OCI-LY1 (cell line): ENCODE measurements around the gene ASIC5.

ENCODE experiments used
- H2AFZ ChIP-seq: fragments of 200-600 bp; sonication (generic), shearing (Covaris generic); 2 replicates; pipeline ENCODE4 v1.6.0; 2014; ENCODE audit warnings: antibody characterized with exemption, mild to moderate bottlenecking, low read length
- H3F3A ChIP-seq: fragments of 200-600 bp; sonication (generic), shearing (Covaris generic); 2 replicates; pipeline ENCODE4 v1.6.0; 2014; ENCODE audit warnings: mild to moderate bottlenecking, antibody characterized with exemption, low read length, moderate library complexity; ENCODE audit not compliant: insufficient read depth
- H3K27ac ChIP-seq: fragments of 200-600 bp; sonication (generic); 2 replicates; pipeline ENCODE4 v1.5.1; 2014; ENCODE audit warnings: low read length, mixed run types, mild to moderate bottlenecking, low read depth; ENCODE audit not compliant: poor library complexity, severe bottlenecking
- H3K27me3 ChIP-seq: fragments of 200-600 bp; sonication (generic); 2 replicates; pipeline ENCODE4 v1.6.0; 2014; ENCODE audit warnings: antibody characterized with exemption, mild to moderate bottlenecking, low read length, moderate library complexity; ENCODE audit not compliant: insufficient read depth
- H3K36me3 ChIP-seq: fragments of 200-600 bp; sonication (generic); 2 replicates; pipeline ENCODE4 v1.6.1; 2014; ENCODE audit warnings: mild to moderate bottlenecking, antibody characterized with exemption, low read length, moderate library complexity, mixed read lengths; ENCODE audit not compliant: insufficient read depth
- H3K4me1 ChIP-seq: fragments of 200-600 bp; sonication (generic); 2 replicates; pipeline ENCODE4 v1.5.1; 2014; ENCODE audit warnings: mild to moderate bottlenecking, low read length, moderate library complexity; ENCODE audit not compliant: insufficient read depth, severe bottlenecking
- H3K4me2 ChIP-seq: fragments of 200-600 bp; sonication (generic), shearing (Covaris generic); 2 replicates; pipeline ENCODE4 v1.6.1; 2014; ENCODE audit warnings: low read length
- H3K4me3 ChIP-seq: fragments of 200-600 bp; sonication (generic); 2 replicates; pipeline ENCODE4 v1.5.1; 2014; ENCODE audit warnings: low read length, low read depth, mild to moderate bottlenecking, mixed read lengths; ENCODE audit not compliant: poor library complexity, severe bottlenecking
- H3K79me2 ChIP-seq: fragments of 200-600 bp; shearing (Covaris generic); 2 replicates; pipeline ENCODE4 v1.6.1; 2016; ENCODE audit warnings: mixed run types, low read length, mixed read lengths; ENCODE audit not compliant: insufficient read depth
- H3K9ac ChIP-seq: fragments of 200-600 bp; sonication (generic), shearing (Covaris generic); 2 replicates; pipeline ENCODE4 v1.6.1; 2014; ENCODE audit warnings: mild to moderate bottlenecking, low read length, mixed read lengths
- H3K9me2 ChIP-seq: fragments of 200-600 bp; sonication (generic), shearing (Covaris generic); 2 replicates; pipeline ENCODE4 v1.6.1; 2014; ENCODE audit warnings: low read depth, mild to moderate bottlenecking, low read length, mixed read lengths
- H3K9me3 ChIP-seq: fragments of 200-600 bp; shearing (Covaris generic); 2 replicates; pipeline ENCODE4 v1.6.1; 2014; ENCODE audit warnings: low read length, mixed read lengths
- H4K20me1 ChIP-seq: fragments of 200-600 bp; sonication (generic), shearing (Covaris generic); 2 replicates; pipeline ENCODE4 v1.6.0; 2016; ENCODE audit warnings: mild to moderate bottlenecking, low read length; ENCODE audit not compliant: insufficient read depth
- EZH2 ChIP-seq: fragments of 200-600 bp; sonication (generic), shearing (Covaris generic); IDR thresholded peaks from 2 replicates; pipeline ENCODE4 v1.8.0; 2017; ENCODE audit warnings: borderline replicate concordance, mixed run types, mild to moderate bottlenecking, antibody characterized with exemption, low read length, moderate library complexity, mixed read lengths
- TF ChIP-seq, protein P1 (sequence below): fragments of 200-600 bp; sonication (generic), shearing (Covaris generic); IDR thresholded peaks from 2 replicates; pipeline ENCODE4 v1.5.1; 2017; ENCODE audit warnings: mild to moderate bottlenecking, antibody characterized with exemption, low read length, moderate library complexity, mixed read lengths

Gene ASIC5

DNA sequence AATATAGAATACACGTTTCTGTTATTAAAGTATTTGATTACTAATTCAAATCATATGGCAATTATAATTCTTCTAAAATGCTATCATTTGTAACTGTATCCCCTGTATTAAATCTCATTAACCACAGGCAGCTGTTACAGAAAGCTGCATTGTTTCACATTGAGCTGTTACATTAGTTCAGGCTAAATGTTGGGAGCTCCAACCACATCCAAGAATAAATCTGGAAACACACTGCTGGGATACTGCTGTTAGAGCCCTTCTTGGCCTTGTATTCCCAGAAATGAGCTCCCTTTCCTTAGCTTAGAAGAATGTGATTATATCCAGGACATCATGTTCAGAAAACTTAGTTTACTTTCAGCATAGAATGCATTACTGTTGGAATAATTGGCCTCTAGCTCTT is 59.1 kb downstream of the ASIC5 start:
- Histone ChIP-seq H2AFZ (no peak overlapping the region), H3K9me3 (no peaks in the 10 kb centered on the region), H3K36me3 (no peaks in the 10 kb centered on the region), H3K4me2 (no peak overlapping the region), H3K4me1 (no peaks in the 10 kb centered on the region), H3K9ac (no peak overlapping the region), H3K79me2 (no peaks in the 10 kb centered on the region), H3K27ac (no peak overlapping the region), H3F3A (no peaks in the 10 kb centered on the region), H4K20me1 (no peaks in the 10 kb centered on the region), H3K4me3 (no peak overlapping the region), H3K27me3 (no peaks in the 10 kb centered on the region), H3K9me2 (no peaks in the 10 kb centered on the region)
- TF ChIP-seq, protein P1, sequence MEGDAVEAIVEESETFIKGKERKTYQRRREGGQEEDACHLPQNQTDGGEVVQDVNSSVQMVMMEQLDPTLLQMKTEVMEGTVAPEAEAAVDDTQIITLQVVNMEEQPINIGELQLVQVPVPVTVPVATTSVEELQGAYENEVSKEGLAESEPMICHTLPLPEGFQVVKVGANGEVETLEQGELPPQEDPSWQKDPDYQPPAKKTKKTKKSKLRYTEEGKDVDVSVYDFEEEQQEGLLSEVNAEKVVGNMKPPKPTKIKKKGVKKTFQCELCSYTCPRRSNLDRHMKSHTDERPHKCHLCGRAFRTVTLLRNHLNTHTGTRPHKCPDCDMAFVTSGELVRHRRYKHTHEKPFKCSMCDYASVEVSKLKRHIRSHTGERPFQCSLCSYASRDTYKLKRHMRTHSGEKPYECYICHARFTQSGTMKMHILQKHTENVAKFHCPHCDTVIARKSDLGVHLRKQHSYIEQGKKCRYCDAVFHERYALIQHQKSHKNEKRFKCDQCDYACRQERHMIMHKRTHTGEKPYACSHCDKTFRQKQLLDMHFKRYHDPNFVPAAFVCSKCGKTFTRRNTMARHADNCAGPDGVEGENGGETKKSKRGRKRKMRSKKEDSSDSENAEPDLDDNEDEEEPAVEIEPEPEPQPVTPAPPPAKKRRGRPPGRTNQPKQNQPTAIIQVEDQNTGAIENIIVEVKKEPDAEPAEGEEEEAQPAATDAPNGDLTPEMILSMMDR = no peak
- TF ChIP-seq EZH2 = no peak

DNA sequence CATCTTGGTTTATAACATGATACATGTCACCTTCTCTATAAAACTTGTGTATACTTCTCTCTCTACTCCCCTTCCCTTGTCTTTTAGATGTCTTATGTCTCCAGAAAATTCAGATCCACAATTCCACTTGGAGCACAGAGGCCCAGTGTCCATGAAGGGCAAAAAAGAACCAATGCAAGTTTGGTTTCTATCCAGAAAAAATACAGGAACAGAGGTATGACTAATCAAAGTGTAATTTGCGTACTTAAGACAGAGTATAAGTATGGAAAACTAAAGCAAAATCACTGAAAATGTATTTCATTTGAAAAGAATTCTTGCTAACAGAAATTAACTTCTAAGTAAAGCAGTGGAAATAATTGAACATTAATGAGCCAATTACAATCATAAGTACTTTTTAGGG is 61.1 kb downstream of the ASIC5 start:
- Histone ChIP-seq H3K36me3 (no peaks in the 10 kb centered on the region), H3K4me3 (no peak overlapping the region), H3K9me3 (no peaks in the 10 kb centered on the region), H3K79me2 (no peaks in the 10 kb centered on the region), H3K4me2 (no peak overlapping the region), H3K27me3 (no peaks in the 10 kb centered on the region), H4K20me1 (no peaks in the 10 kb centered on the region), H3K27ac (no peak overlapping the region), H2AFZ (no peak overlapping the region), H3K9ac (no peak overlapping the region), H3F3A (no peaks in the 10 kb centered on the region), H3K9me2 (no peaks in the 10 kb centered on the region), H3K4me1 (no peaks in the 10 kb centered on the region)
- TF ChIP-seq, protein P1 = no peak
- TF ChIP-seq EZH2 = no peak

DNA sequence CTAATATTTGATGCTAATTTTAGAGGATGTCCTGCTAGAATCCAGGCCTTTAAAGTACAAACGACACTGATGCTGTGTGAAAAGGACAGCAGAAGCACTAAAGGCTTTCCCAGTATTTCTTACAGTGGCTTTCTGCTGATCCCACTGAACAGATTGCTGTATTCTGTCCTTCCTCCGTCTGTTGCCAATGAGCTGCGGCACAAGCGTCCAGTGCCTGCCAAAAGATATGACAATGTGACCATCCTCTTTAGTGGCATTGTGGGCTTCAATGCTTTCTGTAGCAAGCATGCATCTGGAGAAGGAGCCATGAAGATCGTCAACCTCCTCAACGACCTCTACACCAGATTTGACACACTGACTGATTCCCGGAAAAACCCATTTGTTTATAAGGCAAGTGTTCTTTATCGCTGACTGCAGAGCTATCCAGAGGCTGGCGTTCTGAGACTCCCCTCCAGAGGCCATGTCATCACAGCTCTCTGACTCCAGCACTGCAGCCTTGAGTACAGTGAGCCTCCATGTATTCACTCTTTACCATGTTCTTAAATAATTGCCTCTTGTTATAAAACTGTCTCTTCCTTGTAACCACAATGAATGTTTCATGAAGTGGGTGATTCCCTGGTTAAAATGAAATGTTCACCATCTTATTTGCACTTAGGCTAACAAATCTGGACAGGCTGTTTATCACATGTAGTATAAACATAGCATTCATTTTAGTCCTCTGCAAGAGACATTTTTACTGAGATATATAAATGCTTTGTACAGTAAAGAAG is 63.7 kb downstream of the ASIC5 start:
- Histone ChIP-seq H3K4me1 (no peaks in the 10 kb centered on the region), H3K4me3 (no peak overlapping the region), H3K79me2 (no peaks in the 10 kb centered on the region), H3K27ac (no peak overlapping the region), H3K4me2 (no peak overlapping the region), H3K36me3 (no peaks in the 10 kb centered on the region), H3F3A (no peaks in the 10 kb centered on the region), H3K9me2 (no peaks in the 10 kb centered on the region), H2AFZ (no peak overlapping the region), H4K20me1 (no peaks in the 10 kb centered on the region), H3K27me3 (no peaks in the 10 kb centered on the region), H3K9me3 (no peaks in the 10 kb centered on the region), H3K9ac (no peak overlapping the region)
- no peak for TF ChIP-seq EZH2
- TF ChIP-seq, protein P1 = no peak
